CD4-positive, alpha-beta T cell treated with Interleukin-15 for 1 hour (primary cell): ENCODE results near the gene GPR45.
"Not testable (repeated sequence)": the region's sequence is repeated elsewhere in the genome, so short reads cannot be mapped to it uniquely, and the experiment has no call there.

Source experiments
- DNase-seq: peaks from one replicate; pipeline ENCODE4 v3.0.0-alpha.2; 2020

GPR45 gene

GRCh38 chr2:105241443-105241842 lies at the start of gene GPR45:
GPR45 (plus strand) TSS chr2:105241743; CDS start chr2:105241859, 116 bp downstream.
- DNase-seq: no peak

- DNase-seq: no peak
These were observed 47.4 kb upstream of the GPR45 start for GRCh38 chr2:105194022-105194675.

GRCh38 chr2:105196651-105197050 lies 44.9 kb upstream of the GPR45 start:
- no peak for DNase-seq

- no peak for DNase-seq
These were observed 25.9 kb upstream of the GPR45 start for GRCh38 chr2:105215586-105216192.

- no peak for DNase-seq
These were observed 20.9 kb upstream of the GPR45 start for GRCh38 chr2:105220604-105221003.

- DNase-seq: no peak
These were observed 17.1 kb upstream of the GPR45 start for GRCh38 chr2:105224444-105224843.

GRCh38 chr2:105231232-105231619 lies 10.3 kb upstream of the GPR45 start:
- no peak for DNase-seq

- peak; percentile 47 for DNase-seq
These were observed 6.0 kb upstream of the GPR45 start for GRCh38 chr2:105235388-105236059.

- no peak for DNase-seq
These were observed 5.5 kb upstream of the GPR45 start for GRCh38 chr2:105236060-105236424.

- no peak for DNase-seq
These were observed 4.3 kb upstream of the GPR45 start for GRCh38 chr2:105237045-105237765.

GRCh38 chr2:105238664-105239240 lies 2.8 kb upstream of the GPR45 start:
- no peak for DNase-seq

GRCh38 chr2:105239924-105240323 lies 1.6 kb upstream of the GPR45 start:
- no peak for DNase-seq

GRCh38 chr2:105242286-105242993 lies 897 bp downstream of the GPR45 start:
- DNase-seq: no peak

- DNase-seq: no peak
These were observed 2.4 kb downstream of the GPR45 start for GRCh38 chr2:105243961-105244360.

GRCh38 chr2:105244451-105244850 lies 2.9 kb downstream of the GPR45 start:
- no peak for DNase-seq

- DNase-seq: no peak
These were observed 7.0 kb downstream of the GPR45 start for GRCh38 chr2:105248316-105249070.

- DNase-seq: no peak
These were observed 7.6 kb downstream of the GPR45 start for GRCh38 chr2:105249181-105249580.

- no peak for DNase-seq
These were observed 8.3 kb downstream of the GPR45 start for GRCh38 chr2:105249891-105250290.

GRCh38 chr2:105251016-105251648 lies 9.6 kb downstream of the GPR45 start:
- not testable (repeated sequence) for DNase-seq

GRCh38 chr2:105252271-105252670 lies 10.7 kb downstream of the GPR45 start:
- DNase-seq: no peak

GRCh38 chr2:105254531-105255210 lies 13.1 kb downstream of the GPR45 start:
- no peak for DNase-seq
